Mucosa of rectum (tissue), 2 donors: ENCODE data around the gene CEP57L1.
"Not testable (repeated sequence)": the region's sequence is repeated elsewhere in the genome, so short reads cannot be mapped to it uniquely, and the experiment has no call there.

ENCODE experiments used
- H3K27ac ChIP-seq, 2 donors: one replicate each; pipeline ENCODE4 v1.7.0; 2013; ENCODE audit warnings: inconsistent platforms in 2 of 2, low read depth in 2 of 2, low read length in 2 of 2
- H3K27me3 ChIP-seq, 2 donors: one replicate each; pipeline ENCODE4 v1.7.0; 2013; ENCODE audit warnings: low read length in 2 of 2; ENCODE audit not compliant: control insufficient read depth in 2 of 2, insufficient read depth in 2 of 2
- H3K36me3 ChIP-seq, 2 donors: one replicate each; pipeline ENCODE4 v1.7.0; 2013; ENCODE audit warnings: low read length in 2 of 2; ENCODE audit not compliant: control insufficient read depth in 2 of 2, insufficient read depth in 2 of 2
- H3K4me1 ChIP-seq, 2 donors: one replicate each; pipeline ENCODE4 v1.7.0; 2013; ENCODE audit warnings: low read length in 2 of 2, mild to moderate bottlenecking in 1 of 2; ENCODE audit not compliant: control insufficient read depth in 2 of 2, insufficient read depth in 2 of 2
- H3K4me3 ChIP-seq, 2 donors: one replicate each; pipeline ENCODE4 v1.7.0; 2013; ENCODE audit warnings: low read length in 2 of 2
- H3K9ac ChIP-seq, 2 donors: one replicate each; pipeline ENCODE4 v1.7.0; 2013; ENCODE audit warnings: low read length in 2 of 2, low read depth in 1 of 2, mild to moderate bottlenecking in 1 of 2
- H3K9me3 ChIP-seq, 2 donors: one replicate each; pipeline ENCODE4 v1.7.0; 2013; ENCODE audit warnings: low read length in 2 of 2; ENCODE audit not compliant: control insufficient read depth in 2 of 2
- donor health status: healthy.
- donor health status: Normal muscosa, but diverticular disease.

CEP57L1 gene

GRCh38 chr6:109073344-109074132, 21.8 kb upstream of the CEP57L1 start:
- peaks cover 5 to 9% of the 10 kb centered on the region in 2 donors for H3K4me1 ChIP-seq
- H3K9ac ChIP-seq = no peak overlapping the region
- no peaks in the 10 kb centered on the region for H3K9me3 ChIP-seq
- no peaks in the 10 kb centered on the region for H3K36me3 ChIP-seq
- H3K4me3 ChIP-seq = no peak overlapping the region
- H3K27ac ChIP-seq = no peak overlapping the region
- no peaks in the 10 kb centered on the region for H3K27me3 ChIP-seq

- Histone ChIP-seq H3K36me3 (no peaks in the 10 kb centered on the region), H3K27ac (no peak overlapping the region), H3K4me1 (peaks cover 5 to 9% of the 10 kb centered on the region in 2 donors), H3K4me3 (no peak overlapping the region), H3K27me3 (no peaks in the 10 kb centered on the region), H3K9me3 (no peaks in the 10 kb centered on the region), H3K9ac (no peak overlapping the region)
Observed at GRCh38 chr6:109074133-109074415, 21.2 kb upstream of the CEP57L1 start.

GRCh38 chr6:109075934-109076333, 19.4 kb upstream of the CEP57L1 start:
- Histone ChIP-seq H3K27ac (no peak overlapping the region), H3K4me1 (peaks cover 5 to 9% of the 10 kb centered on the region in 2 donors), H3K9me3 (no peaks in the 10 kb centered on the region), H3K4me3 (no peak overlapping the region), H3K36me3 (no peaks in the 10 kb centered on the region), H3K27me3 (no peaks in the 10 kb centered on the region), H3K9ac (no peak overlapping the region)

- no peak overlapping the region for H3K4me3 ChIP-seq
- H3K4me1 ChIP-seq = peaks cover 5 to 9% of the 10 kb centered on the region in 2 donors
- H3K36me3 ChIP-seq = no peaks in the 10 kb centered on the region
- H3K9ac ChIP-seq = no peak overlapping the region
- H3K27ac ChIP-seq = no peak overlapping the region
- no peaks in the 10 kb centered on the region for H3K9me3 ChIP-seq
- no peaks in the 10 kb centered on the region for H3K27me3 ChIP-seq
Observed at GRCh38 chr6:109076377-109076776, 18.9 kb upstream of the CEP57L1 start.

GRCh38 chr6:109079981-109080380, 15.3 kb upstream of the CEP57L1 start:
- Histone ChIP-seq H3K4me3 (no peak overlapping the region), H3K9me3 (no peaks in the 10 kb centered on the region), H3K4me1 (peaks cover 0 to 3% of the 10 kb centered on the region in 2 donors), H3K27me3 (no peaks in the 10 kb centered on the region), H3K36me3 (peaks cover 0 to 6% of the 10 kb centered on the region in 2 donors), H3K9ac (no peak overlapping the region), H3K27ac (no peak overlapping the region)

GRCh38 chr6:109081026-109081425, 14.3 kb upstream of the CEP57L1 start:
- H3K27ac ChIP-seq = no peak overlapping the region
- no peaks in the 10 kb centered on the region for H3K27me3 ChIP-seq
- H3K9ac ChIP-seq = no peak overlapping the region
- no peak overlapping the region for H3K4me3 ChIP-seq
- peaks cover 0 to 2% of the 10 kb centered on the region in 2 donors for H3K4me1 ChIP-seq
- peaks cover 0 to 6% of the 10 kb centered on the region in 2 donors for H3K36me3 ChIP-seq
- H3K9me3 ChIP-seq = no peaks in the 10 kb centered on the region

DNA sequence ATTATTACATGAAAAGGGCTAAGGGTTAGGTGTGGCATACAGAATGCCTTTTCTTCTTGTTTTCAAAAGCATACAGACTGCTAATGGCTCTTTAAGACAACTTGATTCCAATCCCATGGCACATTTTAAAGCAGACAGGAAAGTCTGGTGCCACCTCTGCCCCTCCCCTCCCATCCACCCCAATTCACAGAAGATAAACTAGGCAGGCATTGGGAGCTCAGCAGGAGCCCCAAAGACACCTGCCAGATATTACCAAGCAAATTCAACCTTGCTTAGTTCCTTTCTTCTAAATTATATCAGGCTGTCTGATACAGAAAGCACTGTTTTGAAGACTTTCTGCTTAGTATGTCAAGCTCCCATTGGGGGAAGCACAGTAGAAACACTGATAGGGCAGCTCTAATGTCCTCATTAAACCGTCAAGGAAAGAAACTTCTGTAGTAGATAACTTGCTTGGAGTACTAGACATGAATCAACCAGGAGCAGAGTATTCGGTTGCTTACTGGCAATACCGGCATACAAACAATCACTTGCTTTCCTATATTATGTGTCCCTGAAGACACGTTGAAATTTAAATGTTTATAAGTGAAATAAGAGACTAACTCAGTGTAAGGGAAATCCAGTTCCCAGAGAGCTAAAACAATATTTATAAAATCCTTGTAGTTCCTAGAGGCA, 13.7 kb upstream of the CEP57L1 start:
- peaks cover 0 to 6% of the 10 kb centered on the region in 2 donors for H3K36me3 ChIP-seq
- H3K27ac ChIP-seq = no peak overlapping the region
- no peaks in the 10 kb centered on the region for H3K4me1 ChIP-seq
- no peaks in the 10 kb centered on the region for H3K27me3 ChIP-seq
- no peak overlapping the region for H3K4me3 ChIP-seq
- no peaks in the 10 kb centered on the region for H3K9me3 ChIP-seq
- no peak overlapping the region for H3K9ac ChIP-seq

GRCh38 chr6:109082188-109082577, 13.1 kb upstream of the CEP57L1 start:
- H3K27me3 ChIP-seq = no peaks in the 10 kb centered on the region
- H3K9ac ChIP-seq = no peak overlapping the region
- no peaks in the 10 kb centered on the region for H3K4me1 ChIP-seq
- H3K9me3 ChIP-seq = no peaks in the 10 kb centered on the region
- H3K4me3 ChIP-seq = no peak overlapping the region
- H3K36me3 ChIP-seq = peaks cover 0 to 6% of the 10 kb centered on the region in 2 donors
- H3K27ac ChIP-seq = no peak overlapping the region

DNA sequence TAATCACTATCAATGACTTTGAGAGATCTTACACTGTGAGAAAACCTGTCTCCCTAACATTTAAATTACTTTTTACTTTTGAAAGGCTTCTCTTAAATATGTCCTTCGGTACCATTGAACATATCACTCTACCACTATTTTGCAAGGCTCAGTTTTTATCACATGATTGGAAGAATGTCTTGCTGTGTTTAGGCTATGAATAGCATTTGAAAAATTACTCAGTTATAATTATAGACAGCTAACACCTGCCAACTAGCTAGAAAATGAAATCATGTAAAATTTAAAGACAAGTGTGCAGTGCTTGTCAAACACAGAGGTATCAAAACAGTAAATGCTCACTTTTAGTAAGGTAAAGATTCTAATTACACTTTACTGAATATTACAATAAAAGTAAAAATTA, 11.7 kb upstream of the CEP57L1 start:
- Histone ChIP-seq H3K36me3 (peaks cover 0 to 6% of the 10 kb centered on the region in 2 donors), H3K9ac (no peak overlapping the region)

GRCh38 chr6:109084146-109084545, 11.2 kb upstream of the CEP57L1 start:
- H3K4me1 ChIP-seq, H3K4me3 ChIP-seq, H3K9ac ChIP-seq, H3K27ac ChIP-seq, H3K36me3 ChIP-seq, H3K27me3 ChIP-seq, H3K9me3 ChIP-seq: not testable (repeated sequence)

More for the DNA sequence above, 11.7 kb upstream of the CEP57L1 start:
- no peak overlapping the region for H3K4me3 ChIP-seq
- no peak overlapping the region for H3K27ac ChIP-seq
- no peaks in the 10 kb centered on the region for H3K4me1 ChIP-seq
- H3K27me3 ChIP-seq = no peaks in the 10 kb centered on the region
- H3K9me3 ChIP-seq = no peaks in the 10 kb centered on the region
